ENCODE measurements around the gene UHRF1.

The UHRF1 gene

GRCh38 chr19:4988770-4989251 is 79.5 kb downstream of the UHRF1 start:
- no peak for DNase-seq (ENCODE audit: low read depth in 3 of 3)

GRCh38 chr19:4990306-4990705 is 81.0 kb downstream of the UHRF1 start:
- no peak for DNase-seq (ENCODE audit: low read depth in 3 of 3)

DNA sequence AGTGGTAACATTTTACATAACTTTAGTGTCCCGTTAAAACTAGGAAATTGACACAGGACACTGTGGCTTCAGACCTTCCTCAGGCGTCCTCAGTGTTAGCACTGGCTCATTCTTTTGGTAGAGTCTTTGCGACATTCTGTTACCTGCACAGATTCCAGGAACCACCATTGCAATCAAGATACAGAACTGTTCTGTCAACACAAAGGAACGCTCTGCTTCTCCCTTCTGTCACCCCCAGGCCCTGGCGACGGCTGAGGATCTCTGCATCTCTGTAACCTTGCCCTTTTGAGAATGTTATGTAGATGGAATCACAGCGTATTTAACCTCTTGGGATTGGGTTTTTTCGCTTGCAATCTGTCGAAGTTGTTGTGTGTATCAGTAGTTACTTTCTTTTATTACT is 82.2 kb downstream of the UHRF1 start:
- DNase-seq (ENCODE audit: low read depth in 3 of 3) = no peak

- no peak for DNase-seq (ENCODE audit: low read depth in 3 of 3)
These were observed 82.8 kb downstream of the UHRF1 start for GRCh38 chr19:4991996-4992698.

- no peak for DNase-seq (ENCODE audit: low read depth in 3 of 3)
These were observed 84.4 kb downstream of the UHRF1 start for GRCh38 chr19:4993683-4994082.

- DNase-seq (ENCODE audit: low read depth in 3 of 3) = no peak
These were observed 87.4 kb downstream of the UHRF1 start for GRCh38 chr19:4996701-4997100.

GRCh38 chr19:4997297-4997696 is 88.0 kb downstream of the UHRF1 start:
- no peak for DNase-seq (ENCODE audit: low read depth in 3 of 3)

- no peak for DNase-seq (ENCODE audit: low read depth in 3 of 3)
These were observed 90.9 kb downstream of the UHRF1 start for GRCh38 chr19:5000120-5000611.

DNA sequence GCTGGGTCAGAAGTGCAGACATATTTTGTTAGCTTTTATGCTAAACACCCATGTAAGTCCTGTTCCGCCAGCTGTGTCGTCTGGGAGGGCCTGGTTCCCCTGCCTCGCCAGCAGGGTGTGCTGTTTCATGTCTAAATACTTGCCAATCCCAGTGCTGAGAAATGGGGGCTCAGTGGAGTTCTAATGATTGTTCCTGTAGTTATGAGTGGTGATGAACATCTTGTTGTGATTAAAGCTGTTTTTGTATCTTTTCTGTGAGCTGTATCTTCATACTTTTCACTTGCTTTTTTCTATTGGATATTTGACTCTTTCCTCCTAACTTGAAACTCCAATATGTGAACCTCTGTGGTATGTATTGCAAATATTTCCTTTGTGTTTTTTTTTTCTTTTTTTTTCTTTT is 92.3 kb downstream of the UHRF1 start:
- DNase-seq (ENCODE audit: low read depth in 3 of 3) = peak; percentile 5 to 19 (median 15)

GRCh38 chr19:5002143-5002542 is 92.8 kb downstream of the UHRF1 start:
- DNase-seq (ENCODE audit: low read depth in 3 of 3) = no peak

GRCh38 chr19:5003781-5004180 is 94.5 kb downstream of the UHRF1 start:
- DNase-seq (ENCODE audit: low read depth in 3 of 3) = no peak

DNA sequence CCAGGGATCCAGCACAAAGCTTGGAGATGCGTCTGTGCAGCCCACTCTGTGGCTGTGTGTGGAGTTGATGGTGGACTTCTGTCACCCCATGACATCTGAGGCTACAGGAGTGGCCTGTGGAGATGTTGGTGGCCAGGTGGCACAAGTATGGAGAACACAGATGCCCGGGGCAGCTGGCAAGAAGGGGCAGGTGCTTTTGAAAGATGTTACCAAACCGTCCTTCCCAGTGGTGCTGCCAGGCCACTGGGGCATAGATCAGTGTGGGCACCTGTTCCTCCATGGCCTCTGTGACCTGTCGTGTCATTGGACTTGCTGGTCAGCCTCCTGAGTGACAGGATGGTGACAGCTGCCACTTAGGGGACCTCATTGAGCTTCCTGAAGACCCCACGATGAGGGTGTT is 95.8 kb downstream of the UHRF1 start:
- DNase-seq (ENCODE audit: low read depth in 3 of 3) = no peak

GRCh38 chr19:5006201-5006600 is 96.9 kb downstream of the UHRF1 start:
- DNase-seq (ENCODE audit: low read depth in 3 of 3) = no peak

- no peak for DNase-seq (ENCODE audit: low read depth in 3 of 3)
These were observed 97.5 kb downstream of the UHRF1 start for GRCh38 chr19:5006821-5007220.
